HEK293T (cell line): Measurements from ENCODE around the gene EOMES.

Source experiments
- ARNT ChIP-seq: fragments of 450-650 bp; IDR thresholded peaks from 2 replicates; pipeline ENCODE4 v1.6.1; 2017; ENCODE audit warnings: mild to moderate bottlenecking
- SUZ12 ChIP-seq: fragments of 450-650 bp; IDR thresholded peaks from 2 replicates; pipeline ENCODE4 v1.6.1; 2016; ENCODE audit warnings: mild to moderate bottlenecking

- TF ChIP-seq SUZ12 (no peak), ARNT (no peak)
These were observed 51.5 kb downstream of the EOMES start for GRCh38 chr3:27670619-27671018.
